DND-41 (cell line): ENCODE data around the gene FLII.

ENCODE experiments used
- EZH2 ChIP-seq: IDR thresholded peaks from 3 replicates; pipeline ENCODE4 v1.6.1; 2012; ENCODE audit warnings: borderline replicate concordance, low read depth, mild to moderate bottlenecking, moderate library complexity, low read length, inconsistent platforms; ENCODE audit not compliant: severe bottlenecking
- TF ChIP-seq, protein P1 (sequence below): IDR thresholded peaks from 2 replicates; pipeline ENCODE4 v1.5.1; 2012; ENCODE audit warnings: borderline replicate concordance, low read length, moderate library complexity, mild to moderate bottlenecking; ENCODE audit not compliant: poor library complexity, severe bottlenecking; ENCODE audit errors: extremely low read depth

DNA sequence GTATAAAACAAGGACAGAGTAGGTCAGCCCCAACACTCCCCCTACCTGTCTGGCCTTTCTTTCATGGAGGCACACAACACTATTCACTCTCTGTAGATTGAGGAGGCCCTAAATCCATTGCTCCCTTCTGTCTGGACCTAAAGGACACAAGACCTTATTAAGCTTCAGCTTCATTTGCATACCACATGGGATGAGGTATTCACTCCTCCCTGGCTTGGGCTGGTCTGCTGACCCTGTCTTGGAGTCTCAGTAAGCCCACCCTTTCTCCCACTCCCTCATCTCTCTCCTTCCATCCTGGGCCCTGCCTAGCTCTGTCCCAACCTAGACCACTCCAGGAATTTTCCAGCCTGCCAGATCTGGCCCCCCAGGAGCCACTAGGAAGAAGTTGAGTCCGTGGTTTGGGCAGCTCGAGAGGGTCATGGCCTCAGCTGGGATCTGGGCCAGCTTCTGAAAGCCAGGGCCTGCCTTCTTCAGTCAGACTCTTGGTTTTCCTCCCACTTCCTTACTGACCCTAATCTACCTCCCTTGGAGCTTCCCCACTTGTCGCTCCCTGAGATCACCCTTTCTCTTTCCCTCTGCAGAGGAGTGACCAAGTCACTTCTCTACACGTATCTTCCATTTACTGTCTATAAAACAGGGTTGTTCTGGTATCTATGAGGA lies 39.7 kb downstream of the FLII start:
- TF ChIP-seq, protein P1, sequence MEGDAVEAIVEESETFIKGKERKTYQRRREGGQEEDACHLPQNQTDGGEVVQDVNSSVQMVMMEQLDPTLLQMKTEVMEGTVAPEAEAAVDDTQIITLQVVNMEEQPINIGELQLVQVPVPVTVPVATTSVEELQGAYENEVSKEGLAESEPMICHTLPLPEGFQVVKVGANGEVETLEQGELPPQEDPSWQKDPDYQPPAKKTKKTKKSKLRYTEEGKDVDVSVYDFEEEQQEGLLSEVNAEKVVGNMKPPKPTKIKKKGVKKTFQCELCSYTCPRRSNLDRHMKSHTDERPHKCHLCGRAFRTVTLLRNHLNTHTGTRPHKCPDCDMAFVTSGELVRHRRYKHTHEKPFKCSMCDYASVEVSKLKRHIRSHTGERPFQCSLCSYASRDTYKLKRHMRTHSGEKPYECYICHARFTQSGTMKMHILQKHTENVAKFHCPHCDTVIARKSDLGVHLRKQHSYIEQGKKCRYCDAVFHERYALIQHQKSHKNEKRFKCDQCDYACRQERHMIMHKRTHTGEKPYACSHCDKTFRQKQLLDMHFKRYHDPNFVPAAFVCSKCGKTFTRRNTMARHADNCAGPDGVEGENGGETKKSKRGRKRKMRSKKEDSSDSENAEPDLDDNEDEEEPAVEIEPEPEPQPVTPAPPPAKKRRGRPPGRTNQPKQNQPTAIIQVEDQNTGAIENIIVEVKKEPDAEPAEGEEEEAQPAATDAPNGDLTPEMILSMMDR, result no peak
- no peak for TF ChIP-seq EZH2
